Esophagus muscularis mucosa (tissue), 4 donors: ENCODE data around the gene RNLS. TPM values are rescaled to one million over a fixed set of nuclear protein-coding genes. Genes with fewer than 3 reads are reported as not detected.

ENCODE experiments used
- DNase-seq: peaks from one replicate; pipeline ENCODE4 v3.0.0-alpha.2; 2017; ENCODE audit errors: extremely low spot score
- H3K27ac ChIP-seq, 4 donors: fragments of 200-600 bp; sonication (generic); replicated peaks in 1 of 4; 1 replicate in 3 of 4; 2 replicates in 1 of 4; pipeline ENCODE4 v1.5.1; 2016 to 2019; ENCODE audit warnings: mild to moderate bottlenecking in 1 of 4
- H3K27me3 ChIP-seq, 4 donors: fragments of 200-600 bp; sonication (generic); one replicate each; pipeline versions ENCODE4 v1.5.1 to v1.6.0; 2016 to 2019
- H3K36me3 ChIP-seq, 4 donors: fragments of 200-600 bp; sonication (generic); one replicate each; pipeline ENCODE4 v1.5.1; 2016 to 2019
- H3K4me1 ChIP-seq, 4 donors: fragments of 200-600 bp; sonication (generic); one replicate each; pipeline ENCODE4 v1.5.1; 2016 to 2019
- H3K4me3 ChIP-seq, 4 donors: fragments of 200-600 bp; sonication (generic); 1 replicate in 2 of 4; 2 replicates in 2 of 4; pipeline ENCODE4 v1.5.1; 2016 to 2019; ENCODE audit warnings: mild to moderate bottlenecking in 4 of 4, moderate library complexity in 1 of 4
- H3K9me3 ChIP-seq, 4 donors: fragments of 200-600 bp; sonication (generic); 1 replicate in 3 of 4; 2 replicates in 1 of 4; pipeline ENCODE4 v1.5.1; 2016 to 2019
- CTCF ChIP-seq, 3 experiments: fragments of 200-600 bp in 2 of 3; fragments of 450-650 bp in 1 of 3; sonication (generic) in 2 of 3; IDR thresholded peaks; one replicate each; pipeline ENCODE4 v1.5.1; 2017 to 2019; ENCODE audit warnings: antibody characterized with exemption in 3 of 3, mild to moderate bottlenecking in 2 of 3, moderate library complexity in 1 of 3
- EP300 ChIP-seq: sonication (generic); formaldehyde crosslinking; IDR thresholded peaks from one replicate; pipeline ENCODE4 v1.6.1; 2017; ENCODE audit warnings: antibody characterized with exemption
- POLR2A ChIP-seq: fragments of 450-650 bp; IDR thresholded peaks from one replicate; pipeline ENCODE4 v1.6.1; 2017; ENCODE audit warnings: antibody characterized with exemption, moderate library complexity, mild to moderate bottlenecking, low read depth
- POLR2AphosphoS5 ChIP-seq, 2 donors: sonication (generic); formaldehyde crosslinking; IDR thresholded peaks; one replicate each; pipeline ENCODE4 v1.6.1; 2017; ENCODE audit warnings: antibody characterized with exemption in 2 of 2
- WGBS: methylation state at CpG from one replicate; pipeline ENCODE4 v1.1.5; 2018; 5-methylcytosine and 5-hydroxymethylcytosine counted together
- intact Hi-C: fragments of 100-400 bp; cut with DNase I; formaldehyde crosslinking; loops from one replicate; pipeline ENCODE4 v1.15.1; 2023
- total RNA-seq, 4 donors: library from RNA; depleted of rRNA; stranded (reverse); fragments of >200 nt; gene quantifications; one replicate each; pipeline versions ENCODE4 v1.1.0 to v1.2.1, GENCODE V29; 2016

Gene RNLS
- total RNA-seq, 4 donors from 2014 or later, result 6.7 to 12.9 (median 10.9) TPM

DNA sequence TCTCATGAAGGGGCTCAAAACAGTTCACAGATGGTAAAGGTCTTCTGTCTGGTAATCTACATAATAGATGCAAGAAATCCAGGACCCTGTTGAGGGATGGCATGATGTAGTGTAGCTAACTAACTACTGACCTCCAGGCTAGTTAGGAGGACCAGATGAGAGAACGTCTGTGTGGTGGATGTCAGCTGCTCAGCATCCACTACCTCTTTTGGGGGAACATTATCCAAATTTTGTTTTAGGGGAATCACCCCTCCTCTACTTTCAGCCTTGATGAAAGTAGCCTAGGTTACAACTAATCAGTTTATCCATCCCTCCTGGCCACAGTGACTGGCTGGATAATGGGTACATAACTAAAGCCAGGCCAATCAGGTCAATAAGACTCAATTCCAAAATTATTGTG, 246.0 kb downstream of the RNLS start:
- Histone ChIP-seq H3K4me1 (no peaks in the 10 kb centered on the region), H3K36me3 (no peaks in the 10 kb centered on the region), H3K9me3 (no peaks in the 10 kb centered on the region), H3K4me3 (no peak overlapping the region), H3K27me3 (no peaks in the 10 kb centered on the region), H3K27ac (no peak overlapping the region)
- DNase-seq, result no peak
- TF ChIP-seq POLR2AphosphoS5 (IDR thresholded peaks at IDR 0.05) (no peak), CTCF (IDR thresholded peaks at IDR 0.05) (no peak), POLR2A (no peak), EP300 (no peak)
- WGBS, result 91% methylated on average over 1 of the region's 1 CpG
- intact Hi-C loops, result no loop called here

DNA sequence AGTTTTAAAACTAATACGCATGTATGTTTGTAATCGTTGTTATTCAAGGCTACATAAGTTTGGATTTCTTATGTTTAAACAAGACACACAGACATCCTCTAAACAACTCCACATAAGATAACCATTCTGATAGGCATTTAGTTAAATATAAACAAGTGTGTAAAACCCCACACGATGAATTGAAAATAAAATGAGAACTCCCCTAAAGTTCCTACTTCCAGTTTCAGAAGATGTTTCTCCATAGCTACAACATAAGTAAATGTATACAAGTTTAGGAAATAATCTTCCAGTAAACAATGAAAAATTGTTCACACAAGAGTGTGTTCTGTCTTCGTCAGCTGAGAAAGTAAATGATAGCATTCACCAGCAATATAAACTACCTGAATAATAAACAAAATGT, 246.8 kb downstream of the RNLS start:
- no peaks in the 10 kb centered on the region for H3K36me3 ChIP-seq
- H3K9me3 ChIP-seq, result no peaks in the 10 kb centered on the region
- no peak overlapping the region for H3K4me3 ChIP-seq
- WGBS, result 75% methylated on average over 4 of the region's 4 CpGs
- intact Hi-C loops, result no loop called here
- no peaks in the 10 kb centered on the region for H3K4me1 ChIP-seq
- no peaks in the 10 kb centered on the region for H3K27me3 ChIP-seq
- no peak for DNase-seq
- TF ChIP-seq POLR2A, result no peak
- no peak for TF ChIP-seq EP300
- TF ChIP-seq CTCF (IDR thresholded peaks at IDR 0.05), result no peak
- no peak for TF ChIP-seq POLR2AphosphoS5 (IDR thresholded peaks at IDR 0.05)
- no peak overlapping the region for H3K27ac ChIP-seq

DNA sequence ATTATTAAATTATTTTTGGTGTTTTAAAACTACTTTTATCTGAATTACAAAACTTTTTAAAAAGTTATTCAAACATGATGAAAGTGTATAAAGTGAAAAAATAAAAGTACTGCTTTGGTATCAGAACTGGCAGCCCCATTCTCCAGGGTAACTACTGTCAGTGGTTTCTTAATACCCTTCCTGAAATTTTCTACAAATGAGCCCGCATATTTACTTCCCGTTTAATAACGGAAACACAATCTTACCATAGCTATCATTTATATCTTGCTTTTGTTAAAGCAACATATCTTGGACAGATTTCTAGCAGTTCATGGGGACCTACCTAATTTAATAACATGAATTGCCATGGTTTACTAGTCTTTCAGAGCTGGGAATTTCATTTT, 249.9 kb downstream of the RNLS start:
- TF ChIP-seq CTCF (IDR thresholded peaks at IDR 0.05), result no peak
- no peak for TF ChIP-seq EP300
- TF ChIP-seq POLR2A, result no peak
- no peak for TF ChIP-seq POLR2AphosphoS5 (IDR thresholded peaks at IDR 0.05)
- H3K36me3 ChIP-seq, result no peaks in the 10 kb centered on the region
- DNase-seq, result no peak
- H3K4me3 ChIP-seq, result no peak overlapping the region
- no peak overlapping the region for H3K27ac ChIP-seq
- H3K27me3 ChIP-seq, result no peaks in the 10 kb centered on the region
- no peaks in the 10 kb centered on the region for H3K9me3 ChIP-seq
- H3K4me1 ChIP-seq, result no peaks in the 10 kb centered on the region
- WGBS, result 72% methylated on average over 3 of the region's 3 CpGs
- intact Hi-C loops, result no loop called here

DNA sequence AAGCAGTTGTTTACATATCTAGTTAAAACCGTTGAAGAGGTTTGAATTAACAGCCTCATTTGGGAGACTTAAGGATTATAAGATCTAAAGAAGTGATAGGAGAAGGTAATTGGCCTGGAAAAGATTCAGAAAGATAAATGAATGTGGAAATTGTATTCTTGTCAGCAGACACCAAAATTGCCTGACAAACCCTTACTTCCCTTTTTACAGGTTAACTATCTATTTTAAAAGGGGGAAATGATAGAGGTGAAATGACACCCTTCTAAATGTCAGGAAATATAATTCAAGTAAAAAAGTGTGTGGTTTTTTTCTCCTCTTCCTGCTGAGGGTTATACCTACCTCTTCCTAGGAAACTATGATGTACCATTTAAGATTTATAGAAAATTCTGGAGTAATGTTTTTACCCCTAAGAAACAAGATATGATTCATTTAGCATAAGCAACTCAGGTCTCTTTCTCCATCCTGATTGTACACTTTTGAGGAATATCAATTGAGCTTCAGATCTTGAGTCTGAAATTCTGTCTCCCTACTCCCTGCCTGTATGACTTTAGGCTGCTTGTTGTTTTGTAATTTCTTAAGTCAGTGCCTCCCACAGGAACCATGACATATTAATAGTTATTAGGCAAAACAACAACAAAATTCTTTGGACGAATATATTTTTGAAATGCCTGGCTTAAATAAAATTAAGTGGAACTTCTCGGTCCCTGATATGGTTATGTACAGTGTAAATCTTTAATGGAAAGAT, 250.4 kb downstream of the RNLS start:
- Histone ChIP-seq H3K9me3 (no peaks in the 10 kb centered on the region), H3K36me3 (no peaks in the 10 kb centered on the region), H3K27me3 (no peaks in the 10 kb centered on the region), H3K4me1 (no peaks in the 10 kb centered on the region), H3K4me3 (no peak overlapping the region), H3K27ac (no peak overlapping the region)
- intact Hi-C loops, result no loop called here
- whole genome bisulfite sequencing, result 82% methylated on average over 3 of the region's 3 CpGs
- TF ChIP-seq POLR2A, result no peak
- TF ChIP-seq POLR2AphosphoS5 (IDR thresholded peaks at IDR 0.05), result no peak
- no peak for TF ChIP-seq EP300
- no peak for TF ChIP-seq CTCF (IDR thresholded peaks at IDR 0.05)
- no peak for DNase-seq

GRCh38 chr10:88330174-88330573, 252.9 kb downstream of the RNLS start:
- intact Hi-C loops, result no loop called here
- Histone ChIP-seq H3K4me3 (no peak overlapping the region), H3K27ac (no peak overlapping the region), H3K27me3 (no peaks in the 10 kb centered on the region), H3K4me1 (no peaks in the 10 kb centered on the region), H3K36me3 (no peaks in the 10 kb centered on the region), H3K9me3 (no peaks in the 10 kb centered on the region)
- TF ChIP-seq POLR2A (no peak), EP300 (no peak), POLR2AphosphoS5 (IDR thresholded peaks at IDR 0.05) (no peak), CTCF (IDR thresholded peaks at IDR 0.05) (no peak)
- WGBS, result 54% methylated on average over 1 of the region's 1 CpG
- DNase-seq, result no peak
